ENCODE results near the gene TMEM271. TPM values are rescaled to one million over a fixed set of nuclear protein-coding genes. Genes with fewer than 3 reads are reported as not detected.

The TMEM271 gene
- not detected for total RNA-seq

GRCh38 chr4:576245-576821, at the start of gene TMEM271:
Gene TMEM271 (minus strand): TSS chr4:576295. CDS start chr4:576062, 233 bp downstream.
- no peak within 1 kb of the TSS for H3K27ac Mint-ChIP-seq
- CTCF ChIA-PET, result no interaction called here
- H3K9me3 Mint-ChIP-seq (ENCODE audit: low read depth), result no peaks in the 10 kb centered on the region
- peaks cover 58% of the 10 kb centered on the region for H3K27me3 Mint-ChIP-seq
- H3K4me1 Mint-ChIP-seq, result peaks cover 9% of the 10 kb centered on the region
- intact Hi-C loops (cut with DNase I, micrococcal nuclease), result loop anchor here in 1 of 2 experiments (5.0 to 10.0 kb wide), 2 partner anchors 282 to 836 kb away; no protein-coding TSS in a partner anchor
- H3K36me3 Mint-ChIP-seq (ENCODE audit: low read depth), result no peaks in the 10 kb centered on the region
- peak within 1 kb of the TSS; percentile 18 for H3K4me3 Mint-ChIP-seq
- ATAC-seq (no peak), DNase-seq (no peak)
- POLR2A ChIA-PET, result no interaction called here

GRCh38 chr4:625631-626161, 49.6 kb upstream of the TMEM271 start:
- intact Hi-C loops (cut with DNase I, micrococcal nuclease), result no loop called here
- ChIA-PET CTCF (no interaction called here), POLR2A (interaction anchor here (0.6 kb wide), 1 partner anchor 17 kb away, joined by 6 read pairs; no protein-coding TSS in a partner anchor)
- Mint-ChIP-seq H3K36me3 (ENCODE audit: low read depth) (no peaks in the 10 kb centered on the region), H3K4me1 (no peaks in the 10 kb centered on the region), H3K27ac (no peak overlapping the region), H3K9me3 (ENCODE audit: low read depth) (no peaks in the 10 kb centered on the region), H3K4me3 (no peak overlapping the region), H3K27me3 (peaks cover 2% of the 10 kb centered on the region)
- DNase-seq, result no peak
- no peak for ATAC-seq

- Mint-ChIP-seq H3K27ac (no peak within 1 kb of the TSS), H3K4me1 (no peaks in the 10 kb centered on the region), H3K4me3 (no peak within 1 kb of the TSS), H3K36me3 (ENCODE audit: low read depth) (no peaks in the 10 kb centered on the region), H3K27me3 (peaks cover 3% of the 10 kb centered on the region), H3K9me3 (ENCODE audit: low read depth) (no peaks in the 10 kb centered on the region)
- intact Hi-C loops (cut with DNase I, micrococcal nuclease), result no loop called here
- DNase-seq, result no peak
- CTCF ChIA-PET, result no interaction called here
- no peak for ATAC-seq
- POLR2A ChIA-PET, result no interaction called here
These were observed 48.9 kb upstream of the TMEM271 start, which contains the start of gene PDE6B for GRCh38 chr4:624705-625590. Gene PDE6B (plus strand): TSS chr4:625573. CDS start chr4:625627, 54 bp downstream.

- DNase-seq (no peak), ATAC-seq (no peak)
- intact Hi-C loops (cut with DNase I, micrococcal nuclease), result no loop called here
- Mint-ChIP-seq H3K36me3 (ENCODE audit: low read depth) (no peaks in the 10 kb centered on the region), H3K4me3 (no peak overlapping the region), H3K4me1 (no peaks in the 10 kb centered on the region), H3K9me3 (ENCODE audit: low read depth) (no peaks in the 10 kb centered on the region), H3K27ac (no peak overlapping the region), H3K27me3 (peaks cover 3% of the 10 kb centered on the region)
- ChIA-PET POLR2A (no interaction called here), CTCF (no interaction called here)
These were observed 47.9 kb upstream of the TMEM271 start for GRCh38 chr4:623914-624566.

GRCh38 chr4:622996-623913, 47.2 kb upstream of the TMEM271 start:
- DNase-seq (no peak), ATAC-seq (no peak)
- CTCF ChIA-PET, result no interaction called here
- Mint-ChIP-seq H3K9me3 (ENCODE audit: low read depth) (no peaks in the 10 kb centered on the region), H3K27me3 (peaks cover 3% of the 10 kb centered on the region), H3K4me3 (no peak overlapping the region), H3K36me3 (ENCODE audit: low read depth) (no peaks in the 10 kb centered on the region), H3K27ac (no peak overlapping the region), H3K4me1 (no peaks in the 10 kb centered on the region)
- POLR2A ChIA-PET, result no interaction called here
- intact Hi-C loops (cut with DNase I, micrococcal nuclease), result no loop called here

GRCh38 chr4:622071-622995, 46.2 kb upstream of the TMEM271 start:
- ChIA-PET POLR2A (no interaction called here), CTCF (interaction anchor here (0.5 to 1.1 kb wide), 2 partner anchors 338 to 378 kb away, joined by 3 read pairs; no protein-coding TSS in a partner anchor)
- H3K4me1 Mint-ChIP-seq, result no peaks in the 10 kb centered on the region
- peaks cover 7% of the 10 kb centered on the region for H3K27me3 Mint-ChIP-seq
- H3K36me3 Mint-ChIP-seq (ENCODE audit: low read depth), result no peaks in the 10 kb centered on the region
- no peaks in the 10 kb centered on the region for H3K9me3 Mint-ChIP-seq (ENCODE audit: low read depth)
- DNase-seq (no peak), ATAC-seq (no peak)
- H3K27ac Mint-ChIP-seq, result no peak overlapping the region
- H3K4me3 Mint-ChIP-seq, result no peak overlapping the region
- intact Hi-C loops (cut with DNase I, micrococcal nuclease), result no loop called here

GRCh38 chr4:621296-622070, 45.4 kb upstream of the TMEM271 start:
- ATAC-seq (no peak), DNase-seq (no peak)
- no peaks in the 10 kb centered on the region for H3K36me3 Mint-ChIP-seq (ENCODE audit: low read depth)
- ChIA-PET CTCF (interaction anchor here (0.5 to 1.1 kb wide), 3 partner anchors 337 to 735 kb away, joined by 3 read pairs; no protein-coding TSS in a partner anchor), POLR2A (no interaction called here)
- H3K4me3 Mint-ChIP-seq, result no peak overlapping the region
- no peak overlapping the region for H3K27ac Mint-ChIP-seq
- no peaks in the 10 kb centered on the region for H3K9me3 Mint-ChIP-seq (ENCODE audit: low read depth)
- intact Hi-C loops (cut with DNase I, micrococcal nuclease), result no loop called here
- H3K27me3 Mint-ChIP-seq, result peaks cover 7% of the 10 kb centered on the region
- H3K4me1 Mint-ChIP-seq, result no peaks in the 10 kb centered on the region

GRCh38 chr4:620851-621261, 44.8 kb upstream of the TMEM271 start:
- Mint-ChIP-seq H3K9me3 (ENCODE audit: low read depth) (no peaks in the 10 kb centered on the region), H3K4me3 (no peak overlapping the region), H3K4me1 (no peaks in the 10 kb centered on the region), H3K36me3 (ENCODE audit: low read depth) (no peaks in the 10 kb centered on the region), H3K27ac (no peak overlapping the region), H3K27me3 (peaks cover 8% of the 10 kb centered on the region)
- ATAC-seq, result no peak
- CTCF ChIA-PET, result interaction anchor here (0.7 to 1.1 kb wide), 2 partner anchors 336 to 735 kb away, joined by 3 read pairs; no protein-coding TSS in a partner anchor
- no peak for DNase-seq
- intact Hi-C loops (cut with DNase I, micrococcal nuclease), result no loop called here
- POLR2A ChIA-PET, result no interaction called here

- Mint-ChIP-seq H3K27me3 (peaks cover 8% of the 10 kb centered on the region), H3K4me3 (no peak overlapping the region), H3K36me3 (ENCODE audit: low read depth) (no peaks in the 10 kb centered on the region), H3K9me3 (ENCODE audit: low read depth) (no peaks in the 10 kb centered on the region), H3K4me1 (no peaks in the 10 kb centered on the region), H3K27ac (no peak overlapping the region)
- DNase-seq (no peak), ATAC-seq (no peak)
- ChIA-PET CTCF (no interaction called here), POLR2A (no interaction called here)
- intact Hi-C loops (cut with DNase I, micrococcal nuclease), result no loop called here
These were observed 44.1 kb upstream of the TMEM271 start for GRCh38 chr4:620201-620600.
